ENCODE measurements around the gene ZC3H6. TPM values are rescaled to one million over a fixed set of nuclear protein-coding genes. Genes with fewer than 3 reads are reported as not detected.

ZC3H6 gene
- total RNA-seq, 2 donors from 2014 or later, result 12.7 to 16.9 TPM

DNA sequence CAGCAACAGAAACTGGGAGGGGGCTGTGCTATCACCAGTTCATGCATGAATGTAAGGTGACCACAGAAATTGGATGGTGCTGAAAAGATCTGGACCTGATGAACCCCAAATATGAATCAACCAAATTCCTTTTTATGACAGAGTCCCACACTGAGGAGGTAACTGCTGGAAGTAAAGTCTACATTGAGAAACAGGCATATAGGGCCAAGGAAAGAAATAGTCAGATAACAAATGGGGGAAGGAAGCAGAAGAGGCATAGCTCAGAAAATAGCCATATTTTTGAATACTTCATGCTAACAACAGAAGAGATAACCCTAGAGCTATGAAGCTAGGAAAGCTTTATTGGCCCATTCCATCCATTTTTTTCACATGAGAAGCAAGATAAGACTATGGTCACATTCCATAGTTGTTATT is 25.8 kb downstream of the ZC3H6 start:
- Histone ChIP-seq H3K9me3 (no peaks in the 10 kb centered on the region), H3K27ac (no peak overlapping the region), H3K27me3 (no peaks in the 10 kb centered on the region), H3K36me3 (no peaks in the 10 kb centered on the region), H3K4me1 (peaks cover 0 to 19% of the 10 kb centered on the region in 2 donors), H3K4me3 (no peak overlapping the region)
- TF ChIP-seq, protein P1, sequence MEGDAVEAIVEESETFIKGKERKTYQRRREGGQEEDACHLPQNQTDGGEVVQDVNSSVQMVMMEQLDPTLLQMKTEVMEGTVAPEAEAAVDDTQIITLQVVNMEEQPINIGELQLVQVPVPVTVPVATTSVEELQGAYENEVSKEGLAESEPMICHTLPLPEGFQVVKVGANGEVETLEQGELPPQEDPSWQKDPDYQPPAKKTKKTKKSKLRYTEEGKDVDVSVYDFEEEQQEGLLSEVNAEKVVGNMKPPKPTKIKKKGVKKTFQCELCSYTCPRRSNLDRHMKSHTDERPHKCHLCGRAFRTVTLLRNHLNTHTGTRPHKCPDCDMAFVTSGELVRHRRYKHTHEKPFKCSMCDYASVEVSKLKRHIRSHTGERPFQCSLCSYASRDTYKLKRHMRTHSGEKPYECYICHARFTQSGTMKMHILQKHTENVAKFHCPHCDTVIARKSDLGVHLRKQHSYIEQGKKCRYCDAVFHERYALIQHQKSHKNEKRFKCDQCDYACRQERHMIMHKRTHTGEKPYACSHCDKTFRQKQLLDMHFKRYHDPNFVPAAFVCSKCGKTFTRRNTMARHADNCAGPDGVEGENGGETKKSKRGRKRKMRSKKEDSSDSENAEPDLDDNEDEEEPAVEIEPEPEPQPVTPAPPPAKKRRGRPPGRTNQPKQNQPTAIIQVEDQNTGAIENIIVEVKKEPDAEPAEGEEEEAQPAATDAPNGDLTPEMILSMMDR (IDR thresholded peaks at IDR 0.05), result no peak
- no peak for DNase-seq (ENCODE audit: low spot score)

DNA sequence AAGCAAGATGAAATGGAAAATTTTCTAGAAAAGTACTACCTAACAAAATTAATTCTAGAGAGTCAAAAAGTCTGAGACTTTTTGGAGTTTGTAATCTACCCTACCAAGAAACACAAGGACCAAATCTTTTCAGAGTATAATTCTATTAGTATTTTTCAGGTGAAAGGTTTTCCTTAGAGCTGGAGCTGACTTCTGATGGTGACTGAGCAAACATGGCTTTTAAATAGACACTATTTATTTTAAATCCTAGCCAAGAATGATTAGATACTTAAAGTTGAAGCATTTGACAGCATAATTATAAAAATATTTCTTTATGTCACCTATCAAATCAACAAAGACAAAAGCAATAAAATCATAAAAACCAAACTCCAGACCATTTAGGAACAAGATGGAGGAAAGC is 26.6 kb downstream of the ZC3H6 start:
- H3K9me3 ChIP-seq, result no peaks in the 10 kb centered on the region
- H3K4me3 ChIP-seq, result no peak overlapping the region
- TF ChIP-seq, protein P1 (IDR thresholded peaks at IDR 0.05), result no peak
- no peaks in the 10 kb centered on the region for H3K36me3 ChIP-seq
- no peak overlapping the region for H3K27ac ChIP-seq
- DNase-seq (ENCODE audit: low spot score), result no peak
- peaks cover 0 to 19% of the 10 kb centered on the region in 2 donors for H3K4me1 ChIP-seq
- no peaks in the 10 kb centered on the region for H3K27me3 ChIP-seq

DNA sequence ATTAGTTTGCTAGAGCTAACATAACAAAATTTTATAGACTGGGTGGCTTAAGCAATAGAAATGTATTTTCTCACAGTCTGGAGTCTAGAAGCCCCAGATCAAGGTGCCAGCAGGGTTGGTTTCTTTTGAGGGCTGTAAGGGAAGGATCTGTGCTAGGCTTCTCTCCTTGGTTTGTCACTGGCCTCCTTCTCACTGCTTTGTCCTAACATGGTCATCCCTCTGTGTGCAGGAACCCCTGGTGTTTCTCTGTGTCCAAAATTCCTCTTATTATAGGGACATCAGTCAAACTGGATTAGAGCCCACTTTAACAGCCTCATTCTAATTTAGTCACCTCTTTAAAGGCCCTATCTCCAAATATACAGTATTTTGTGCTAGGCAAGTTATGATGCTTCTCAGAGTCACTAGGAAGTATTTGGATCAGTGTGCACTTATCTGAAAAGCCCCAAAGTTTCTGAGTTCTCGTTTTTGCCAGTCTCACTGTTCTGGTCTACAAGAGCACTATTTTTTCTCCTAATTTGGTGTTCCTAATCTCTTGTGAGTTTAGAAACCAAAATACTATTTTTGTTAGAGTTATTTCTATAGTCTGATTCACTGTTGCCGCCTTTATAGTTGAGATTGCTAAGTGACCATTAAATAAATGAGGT is 29.0 kb downstream of the ZC3H6 start:
- Histone ChIP-seq H3K27ac (peak overlapping the region; percentile 22 to 29), H3K9me3 (no peaks in the 10 kb centered on the region), H3K4me1 (peaks cover 0 to 19% of the 10 kb centered on the region in 2 donors), H3K27me3 (no peaks in the 10 kb centered on the region), H3K4me3 (no peak overlapping the region), H3K36me3 (no peaks in the 10 kb centered on the region)
- DNase-seq (ENCODE audit: low spot score), result no peak
- TF ChIP-seq, protein P1 (IDR thresholded peaks at IDR 0.05), result no peak

DNA sequence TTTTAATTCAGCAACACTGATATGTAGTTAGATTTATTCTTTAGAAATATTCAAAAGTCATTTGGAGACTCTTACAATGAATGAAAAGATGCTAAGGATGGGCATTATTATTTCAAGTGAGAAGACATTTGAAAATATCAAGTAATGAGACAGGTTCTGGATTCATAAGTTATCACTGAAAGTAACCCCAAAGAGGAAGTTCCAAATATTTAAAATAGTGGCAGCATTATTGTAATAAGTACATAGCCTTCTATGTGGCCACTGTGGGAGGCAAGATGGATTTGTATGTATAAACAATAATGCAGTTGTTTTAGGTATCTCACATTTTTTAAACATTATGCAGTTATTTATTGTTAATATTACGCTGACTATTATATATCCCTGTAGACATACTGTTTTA is 29.7 kb downstream of the ZC3H6 start:
- peaks cover 4% of the 10 kb centered on the region for H3K36me3 ChIP-seq
- H3K4me1 ChIP-seq, result peaks cover 0 to 19% of the 10 kb centered on the region in 2 donors
- no peak overlapping the region for H3K4me3 ChIP-seq

DNA sequence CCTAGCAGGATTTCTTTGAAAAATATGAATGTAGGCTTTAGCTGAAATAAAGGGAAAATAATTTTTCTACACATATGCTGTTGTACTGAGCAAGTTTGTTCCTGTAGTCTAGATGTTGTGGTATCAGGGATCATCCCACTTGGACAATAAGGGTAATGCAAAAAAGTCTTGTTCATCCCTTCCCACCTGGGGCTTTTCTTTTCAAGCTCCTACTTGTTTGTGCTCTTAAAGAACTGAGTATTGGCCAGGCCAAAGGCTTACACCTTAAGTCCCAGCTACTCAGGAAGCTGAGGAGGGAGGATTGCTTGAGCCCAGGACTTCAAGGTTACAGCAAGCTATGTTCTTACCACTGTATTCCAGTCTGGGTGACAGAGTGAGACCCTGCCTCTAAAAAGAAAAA is 35.5 kb downstream of the ZC3H6 start:
- Histone ChIP-seq H3K9me3 (no peaks in the 10 kb centered on the region), H3K4me1 (no peaks in the 10 kb centered on the region), H3K27ac (no peak overlapping the region), H3K4me3 (no peak overlapping the region), H3K27me3 (no peaks in the 10 kb centered on the region), H3K36me3 (peaks cover 29% of the 10 kb centered on the region)
- DNase-seq (ENCODE audit: low spot score), result no peak
- TF ChIP-seq, protein P1 (IDR thresholded peaks at IDR 0.05), result no peak

More for the DNA sequence above, 29.7 kb downstream of the ZC3H6 start:
- Histone ChIP-seq H3K27me3 (no peaks in the 10 kb centered on the region), H3K27ac (peak overlapping the region in 1 of 2 donors; percentile 29), H3K9me3 (no peaks in the 10 kb centered on the region)
- TF ChIP-seq, protein P1 (IDR thresholded peaks at IDR 0.05), result no peak
- no peak for DNase-seq (ENCODE audit: low spot score)

DNA sequence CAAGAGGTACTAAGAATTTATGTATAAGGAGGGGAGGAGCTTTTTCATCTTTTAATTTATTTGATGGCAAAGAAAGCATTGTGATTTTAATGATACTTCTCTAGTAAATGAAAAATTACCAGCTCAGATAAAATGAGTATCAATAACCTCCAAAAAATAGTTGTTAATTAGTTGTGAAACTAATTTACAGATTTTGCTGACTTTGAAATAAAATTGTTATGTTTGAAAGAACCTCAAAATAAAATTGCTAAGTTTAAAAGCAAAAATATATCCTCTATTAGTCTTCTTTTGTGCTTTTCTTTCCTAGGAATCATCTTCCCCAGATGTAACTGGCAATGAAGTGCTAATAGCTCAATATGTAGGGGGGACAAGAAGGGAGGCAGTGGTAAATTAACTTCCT is 36.5 kb downstream of the ZC3H6 start:
- Histone ChIP-seq H3K4me1 (no peaks in the 10 kb centered on the region), H3K27ac (no peak overlapping the region), H3K9me3 (no peaks in the 10 kb centered on the region), H3K36me3 (peaks cover 29% of the 10 kb centered on the region), H3K4me3 (no peak overlapping the region), H3K27me3 (no peaks in the 10 kb centered on the region)
- TF ChIP-seq, protein P1 (IDR thresholded peaks at IDR 0.05), result no peak
- no peak for DNase-seq (ENCODE audit: low spot score)

Measured in right atrium auricular region (tissue), 2 donors.